Liver (tissue), 9 donors: Measurements from ENCODE around the gene PGAP3. TPM values are rescaled to one million over a fixed set of nuclear protein-coding genes. Genes with fewer than 3 reads are reported as not detected.

Experiments used
- DNase-seq: peaks from one replicate; pipeline ENCODE4 v3.0.0-alpha.2; 2017; ENCODE audit warnings: low spot score
- H3K27ac ChIP-seq, 2 donors: one replicate each; pipeline ENCODE4 v1.7.0; 2013; ENCODE audit warnings: inconsistent platforms in 2 of 2, low read length in 2 of 2, control low read depth in 1 of 2, low read depth in 1 of 2, mild to moderate bottlenecking in 1 of 2
- H3K27me3 ChIP-seq, 4 donors: one replicate each; pipeline versions ENCODE4 v1.6.1 to v1.7.0; 2013; ENCODE audit warnings: low read length in 3 of 4, inconsistent platforms in 1 of 4, mild to moderate bottlenecking in 1 of 4, moderate library complexity in 1 of 4; ENCODE audit not compliant: control insufficient read depth in 4 of 4, insufficient read depth in 4 of 4
- H3K36me3 ChIP-seq, 4 donors: one replicate each; pipeline versions ENCODE4 v1.6.1 to v1.7.0; 2013; ENCODE audit warnings: low read length in 3 of 4, mild to moderate bottlenecking in 3 of 4, low read depth in 1 of 4, moderate library complexity in 1 of 4; ENCODE audit not compliant: control insufficient read depth in 4 of 4, insufficient read depth in 3 of 4
- H3K4me1 ChIP-seq, 4 donors: one replicate each; pipeline versions ENCODE4 v1.6.1 to v1.7.0; 2013; ENCODE audit warnings: low read length in 3 of 4, mild to moderate bottlenecking in 3 of 4, moderate library complexity in 1 of 4; ENCODE audit not compliant: control insufficient read depth in 4 of 4, insufficient read depth in 4 of 4
- H3K4me3 ChIP-seq, 3 donors: one replicate each; pipeline versions ENCODE4 v1.6.1 to v1.7.0; 2013; ENCODE audit warnings: low read length in 3 of 3, control low read depth in 1 of 3, low read depth in 1 of 3, mild to moderate bottlenecking in 1 of 3
- H3K9ac ChIP-seq, 2 donors: one replicate each; pipeline ENCODE4 v1.7.0; 2013; ENCODE audit warnings: low read length in 2 of 2, mild to moderate bottlenecking in 2 of 2, moderate library complexity in 2 of 2, control low read depth in 1 of 2, low read depth in 1 of 2
- H3K9me3 ChIP-seq, 4 donors: one replicate each; pipeline versions ENCODE4 v1.6.1 to v1.7.0; 2013; ENCODE audit warnings: low read length in 3 of 4; ENCODE audit not compliant: control insufficient read depth in 4 of 4
- ATF3 ChIP-seq: IDR thresholded peaks from 2 replicates; pipeline ENCODE4 v1.6.1; 2016; ENCODE audit warnings: antibody characterized with exemption
- CTCF ChIP-seq: fragments of 150-350 bp; IDR thresholded peaks from 2 replicates; pipeline ENCODE4 v1.5.1; 2017; ENCODE audit warnings: improper control_type of control experiment, low read depth, low read length; ENCODE audit not compliant: missing input control
- EGR1 ChIP-seq, 2 donors: IDR thresholded peaks; 2 replicates each; pipeline ENCODE4 v1.6.1; 2016 to 2018; ENCODE audit warnings: antibody characterized with exemption in 2 of 2, low read depth in 2 of 2
- FOXA1 ChIP-seq: IDR thresholded peaks from 2 replicates; pipeline ENCODE4 v1.6.1; 2016; ENCODE audit warnings: antibody characterized with exemption
- FOXA2 ChIP-seq: IDR thresholded peaks from 2 replicates; pipeline ENCODE4 v1.6.1; 2016; ENCODE audit warnings: antibody characterized with exemption
- GABPA ChIP-seq, 2 donors: IDR thresholded peaks in 1 of 2; conservative IDR thresholded peaks in 1 of 2; 2 replicates each; pipeline ENCODE4 v1.6.1; 2016; ENCODE audit warnings: antibody characterized with exemption in 2 of 2, mild to moderate bottlenecking in 1 of 2, moderate library complexity in 1 of 2
- HNF4A ChIP-seq, 2 donors: conservative IDR thresholded peaks; 2 replicates each; pipeline ENCODE4 v1.6.1; 2016; ENCODE audit warnings: antibody characterized with exemption in 2 of 2, mild to moderate bottlenecking in 2 of 2
- HNF4G ChIP-seq: IDR thresholded peaks from 2 replicates; pipeline ENCODE4 v1.6.1; 2016; ENCODE audit warnings: antibody characterized with exemption
- JUND ChIP-seq, 2 donors: IDR thresholded peaks; 2 replicates each; pipeline ENCODE4 v1.6.1; 2016; ENCODE audit warnings: antibody characterized with exemption in 2 of 2
- MAX ChIP-seq: IDR thresholded peaks from 2 replicates; pipeline ENCODE4 v1.6.1; 2016; ENCODE audit warnings: antibody characterized with exemption
- NR2F2 ChIP-seq: IDR thresholded peaks from 2 replicates; pipeline ENCODE4 v1.6.1; 2016; ENCODE audit warnings: antibody characterized with exemption
- RAD21 ChIP-seq, 2 donors: IDR thresholded peaks; 2 replicates each; pipeline ENCODE4 v1.6.1; 2016; ENCODE audit warnings: antibody characterized with exemption in 2 of 2, mild to moderate bottlenecking in 2 of 2
- REST ChIP-seq: IDR thresholded peaks from 2 replicates; pipeline ENCODE4 v1.6.1; 2016; ENCODE audit warnings: antibody characterized with exemption, mild to moderate bottlenecking
- RXRA ChIP-seq, 2 donors: IDR thresholded peaks; 2 replicates each; pipeline ENCODE4 v1.6.1; 2017 to 2018; ENCODE audit warnings: antibody characterized with exemption in 2 of 2, mild to moderate bottlenecking in 1 of 2
- SP1 ChIP-seq: IDR thresholded peaks from 2 replicates; pipeline ENCODE4 v1.6.1; 2018; ENCODE audit warnings: antibody characterized with exemption, mild to moderate bottlenecking
- TAF1 ChIP-seq: conservative IDR thresholded peaks from 2 replicates; pipeline ENCODE4 v1.6.1; 2016; ENCODE audit warnings: antibody characterized with exemption, mild to moderate bottlenecking
- YY1 ChIP-seq: IDR thresholded peaks from 2 replicates; pipeline ENCODE4 v1.6.1; 2016; ENCODE audit warnings: antibody characterized with exemption, mild to moderate bottlenecking
- ZBTB33 ChIP-seq: IDR thresholded peaks from 2 replicates; pipeline ENCODE4 v1.6.1; 2016; ENCODE audit warnings: antibody characterized with exemption
- WGBS: extraction: QIAGEN DNeasy Blood & Tissue Kit; methylation state at CpG from one replicate; pipeline ENCODE4 v1.1.7; 2013; 5-methylcytosine and 5-hydroxymethylcytosine counted together
- polyA plus RNA-seq, 2 donors: library from polyadenylated mRNA; stranded (reverse) in 1 of 2; unstranded in 1 of 2; fragments of 200-250 nt in 1 of 2; fragments of >200 nt in 1 of 2; fragmentation: Nextera tagmentation in 1 of 2; extraction: Ambion mirVana in 1 of 2; gene quantifications; one replicate each; pipeline versions ENCODE4 v1.2.1 to v1.2.3, GENCODE V29; 2013 to 2015
- total RNA-seq, 2 donors: library from RNA; depleted of rRNA; stranded (reverse); fragments of >200 nt; gene quantifications; one replicate each; pipeline ENCODE4 v1.2.3, GENCODE V29; 2014
- donor health status: healthy.
- donor health status: healthy.
- donor health status: healthy.
- donor health status: healthy.
- donor health status: healthy.

The PGAP3 gene
- total and polyA plus RNA-seq, 4 donors = 7.9 to 19.5 (median 14.0) TPM

- Histone ChIP-seq H3K9ac (no peak overlapping the region), H3K27ac (no peak overlapping the region), H3K4me3 (no peak overlapping the region), H3K9me3 (no peaks in the 10 kb centered on the region), H3K27me3 (no peaks in the 10 kb centered on the region), H3K4me1 (peaks cover 5 to 47% (median 33%) of the 10 kb centered on the region in 4 donors), H3K36me3 (no peaks in the 10 kb centered on the region)
- TF ChIP-seq GABPA (IDR thresholded peaks at IDR 0.05 in 1 of 2, conservative IDR thresholded peaks at IDR 0.05 in 1 of 2) (no peak), ATF3 (no peak), FOXA2 (no peak), RAD21 (IDR thresholded peaks at IDR 0.05) (no peak), RXRA (IDR thresholded peaks at IDR 0.05) (no peak), YY1 (no peak), NR2F2 (no peak), CTCF (no peak), FOXA1 (no peak), TAF1 (no peak), SP1 (no peak), MAX (no peak), HNF4G (no peak), HNF4A (conservative IDR thresholded peaks at IDR 0.05) (no peak), REST (no peak), EGR1 (IDR thresholded peaks at IDR 0.05; ENCODE audit: low read depth in 2 of 2) (no peak), JUND (IDR thresholded peaks at IDR 0.05) (no peak), ZBTB33 (no peak)
- WGBS = 82% methylated on average over 2 of the region's 2 CpGs
- DNase-seq = no peak
These were observed 48.8 kb downstream of the PGAP3 start for GRCh38 chr17:39639043-39639442.

GRCh38 chr17:39638317-39638716, 49.5 kb downstream of the PGAP3 start:
- H3K4me3 ChIP-seq = peak overlapping the region in 2 of 3 donors; percentile 65 to 73
- peaks cover 5 to 47% (median 33%) of the 10 kb centered on the region in 4 donors for H3K4me1 ChIP-seq

More at GRCh38 chr17:39638317-39638716, 49.5 kb downstream of the PGAP3 start:
- DNase-seq = no peak
- Histone ChIP-seq H3K9me3 (no peaks in the 10 kb centered on the region), H3K36me3 (no peaks in the 10 kb centered on the region), H3K9ac (no peak overlapping the region), H3K27ac (no peak overlapping the region), H3K27me3 (no peaks in the 10 kb centered on the region)
- WGBS = 94% methylated on average over 7 of the region's 7 CpGs
- TF ChIP-seq ZBTB33 (no peak), HNF4A (conservative IDR thresholded peaks at IDR 0.05) (no peak), NR2F2 (no peak)
